Calu3 (cell line): ENCODE data around the gene PRELID1. TPM values are rescaled to one million over a fixed set of nuclear protein-coding genes. Genes with fewer than 3 reads are reported as not detected.

Experiments used
- BruUV-seq: library from RNA; stranded (reverse); fragments of 400-500 nt; replicated peaks from 2 replicates; lab custom pipeline; 2021; lab: Mats Ljungman, UMichigan
- CTCF ChIA-PET: fragments of 300-600 bp; sonication (Branson Sonifier 250); formaldehyde crosslinking; loops from one replicate; lab custom pipeline; 2022; ENCODE audit warnings: antibody characterized with exemption; lab: Charles Lee
- DNase-seq: peaks from one replicate; pipeline ENCODE4 v3.0.0; 2022
- H3K27ac Mint-ChIP-seq: one replicate; pipeline ENCODE4 v1.8.0; 2022; ENCODE audit warnings: mixed read lengths; ENCODE audit not compliant: unreplicated experiment
- H3K27me3 Mint-ChIP-seq: one replicate; pipeline ENCODE4 v1.8.0; 2022; ENCODE audit warnings: mixed read lengths; ENCODE audit not compliant: unreplicated experiment
- H3K36me3 Mint-ChIP-seq: one replicate; pipeline ENCODE4 v1.8.0; 2022; ENCODE audit warnings: mild to moderate bottlenecking, moderate library complexity, mixed read lengths; ENCODE audit not compliant: insufficient read depth, unreplicated experiment
- H3K4me1 Mint-ChIP-seq: one replicate; pipeline ENCODE4 v1.8.0; 2022; ENCODE audit warnings: mild to moderate bottlenecking, low read depth, mixed read lengths; ENCODE audit not compliant: unreplicated experiment
- H3K4me3 Mint-ChIP-seq: one replicate; pipeline ENCODE4 v1.8.0; 2022; ENCODE audit warnings: mild to moderate bottlenecking, low read depth, moderate library complexity, mixed read lengths; ENCODE audit not compliant: unreplicated experiment
- H3K9me3 Mint-ChIP-seq: one replicate; pipeline ENCODE4 v1.8.0; 2022; ENCODE audit warnings: low read depth, mixed read lengths; ENCODE audit not compliant: unreplicated experiment
- intact Hi-C: fragments of 100-400 bp; cut with micrococcal nuclease; formaldehyde crosslinking; loops from one replicate; pipeline ENCODE4 v1.10.0; 2022; ENCODE audit not compliant: unreplicated experiment
- total RNA-seq: library from RNA; stranded (reverse); gene quantifications from 2 replicates; pipeline ENCODE4 v1.2.3, GENCODE V29; 2022
- TF ChIP-seq, protein P1 (sequence below): fragments of 200-600 bp; IDR thresholded peaks from one replicate; pipeline ENCODE4 v1.8.0; 2022; ENCODE audit warnings: antibody characterized with exemption; ENCODE audit not compliant: unreplicated experiment

Gene PRELID1
- total RNA-seq, 1 experiment from 2014 or later: 217 TPM

DNA sequence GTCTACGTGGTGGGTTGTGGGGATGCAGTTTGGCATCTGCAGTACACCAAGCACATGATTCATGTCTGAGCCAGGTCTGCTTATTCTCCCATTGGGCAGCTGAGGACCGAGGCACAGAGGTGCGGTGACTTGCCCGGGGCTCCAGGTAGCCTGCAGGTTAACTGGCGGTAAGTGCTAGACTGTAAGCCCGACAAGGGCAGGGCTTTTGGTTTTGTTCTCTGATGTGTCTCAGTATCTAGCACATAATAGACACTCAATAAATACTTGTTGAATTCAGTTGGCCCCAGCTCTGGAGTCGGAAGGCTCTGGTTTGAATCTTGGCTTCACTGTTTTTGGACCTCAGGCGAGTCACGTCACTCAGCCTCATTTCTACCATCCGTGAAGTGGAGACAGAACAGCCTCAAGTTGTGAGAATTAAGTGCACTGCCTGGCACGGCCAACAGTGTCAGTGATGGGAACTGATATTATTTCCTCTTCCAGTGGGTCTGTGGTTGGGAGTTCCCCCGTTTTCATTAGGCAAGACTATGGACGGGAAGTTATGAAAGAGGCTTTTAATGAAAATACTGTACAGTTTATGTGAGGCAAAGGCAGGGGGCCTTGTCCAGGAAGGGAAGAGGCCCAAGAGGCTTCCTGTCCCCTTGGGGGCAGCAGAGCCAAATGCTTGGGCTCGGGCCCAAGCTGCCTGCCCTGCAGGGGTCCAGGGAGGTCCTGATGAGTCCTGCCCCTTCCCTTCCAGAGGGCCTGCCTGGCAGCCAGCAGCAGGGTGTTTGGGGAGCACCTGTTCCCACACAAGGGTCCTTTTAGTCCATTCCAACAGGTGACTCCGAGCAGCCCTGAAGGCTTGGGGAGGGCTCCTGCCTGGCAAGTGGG lies 3.3 kb downstream of the PRELID1 start:
- CTCF ChIA-PET: interaction anchor here (0.6 to 1.0 kb wide), 2 partner anchors 10 to 883 kb away, joined by 3 to 4 read pairs; no protein-coding TSS in a partner anchor
- no peaks in the 10 kb centered on the region for H3K9me3 Mint-ChIP-seq
- peaks cover 55% of the 10 kb centered on the region for H3K4me1 Mint-ChIP-seq
- TF ChIP-seq, protein P1, sequence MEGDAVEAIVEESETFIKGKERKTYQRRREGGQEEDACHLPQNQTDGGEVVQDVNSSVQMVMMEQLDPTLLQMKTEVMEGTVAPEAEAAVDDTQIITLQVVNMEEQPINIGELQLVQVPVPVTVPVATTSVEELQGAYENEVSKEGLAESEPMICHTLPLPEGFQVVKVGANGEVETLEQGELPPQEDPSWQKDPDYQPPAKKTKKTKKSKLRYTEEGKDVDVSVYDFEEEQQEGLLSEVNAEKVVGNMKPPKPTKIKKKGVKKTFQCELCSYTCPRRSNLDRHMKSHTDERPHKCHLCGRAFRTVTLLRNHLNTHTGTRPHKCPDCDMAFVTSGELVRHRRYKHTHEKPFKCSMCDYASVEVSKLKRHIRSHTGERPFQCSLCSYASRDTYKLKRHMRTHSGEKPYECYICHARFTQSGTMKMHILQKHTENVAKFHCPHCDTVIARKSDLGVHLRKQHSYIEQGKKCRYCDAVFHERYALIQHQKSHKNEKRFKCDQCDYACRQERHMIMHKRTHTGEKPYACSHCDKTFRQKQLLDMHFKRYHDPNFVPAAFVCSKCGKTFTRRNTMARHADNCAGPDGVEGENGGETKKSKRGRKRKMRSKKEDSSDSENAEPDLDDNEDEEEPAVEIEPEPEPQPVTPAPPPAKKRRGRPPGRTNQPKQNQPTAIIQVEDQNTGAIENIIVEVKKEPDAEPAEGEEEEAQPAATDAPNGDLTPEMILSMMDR: no peak
- peak overlapping the region; percentile 39 for H3K27ac Mint-ChIP-seq
- peaks cover 95% of the 10 kb centered on the region for H3K36me3 Mint-ChIP-seq
- no peak for DNase-seq
- intact Hi-C loops: no loop called here
- H3K27me3 Mint-ChIP-seq: no peaks in the 10 kb centered on the region
- BruUV-seq: no TSS peak
- no peak overlapping the region for H3K4me3 Mint-ChIP-seq

DNA sequence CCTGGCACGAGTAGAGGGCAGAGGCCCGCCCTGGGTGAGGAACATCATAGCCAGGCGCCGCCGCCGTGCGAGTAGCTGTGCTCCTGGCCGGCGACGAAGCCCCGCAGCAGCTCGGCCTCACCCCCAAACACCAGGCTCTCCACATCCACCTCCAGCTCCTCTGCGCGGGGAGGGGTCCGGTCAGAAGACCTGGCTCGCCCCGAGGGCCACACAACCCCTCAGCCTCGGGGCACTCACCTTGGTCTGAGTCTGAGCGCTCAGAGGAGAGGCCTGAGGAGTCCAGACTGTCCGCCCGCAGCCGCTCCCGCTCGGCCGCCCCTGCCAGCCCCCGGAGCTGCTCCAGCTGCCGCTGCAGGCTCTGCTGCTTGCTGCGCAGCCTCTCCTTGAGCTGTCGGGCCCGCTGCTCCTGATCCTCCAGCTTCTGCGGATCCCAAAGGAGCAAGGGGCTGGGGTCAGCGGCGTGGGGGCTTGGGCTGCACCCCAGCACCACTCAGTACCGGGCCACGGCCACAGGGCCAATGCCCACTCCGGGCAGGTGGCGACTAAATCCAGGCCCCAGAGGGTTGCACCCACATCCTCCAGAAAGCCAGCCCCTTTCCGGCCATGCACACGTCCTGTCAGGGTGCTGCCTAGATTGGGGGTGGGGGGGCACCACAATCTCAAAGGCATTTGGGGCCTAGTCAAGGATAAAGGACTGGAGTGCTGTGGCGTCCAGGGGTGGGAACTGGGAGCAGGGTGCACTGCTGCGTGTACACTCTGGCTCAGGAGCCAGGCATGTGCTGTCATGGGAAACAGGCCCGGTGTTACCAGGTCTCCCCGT lies 4.2 kb downstream of the PRELID1 start:
- Mint-ChIP-seq H3K36me3 (peaks cover 95% of the 10 kb centered on the region), H3K27ac (no peak overlapping the region), H3K4me1 (peaks cover 50% of the 10 kb centered on the region), H3K4me3 (no peak overlapping the region), H3K9me3 (no peaks in the 10 kb centered on the region), H3K27me3 (no peaks in the 10 kb centered on the region)
- DNase-seq: no peak
- TF ChIP-seq, protein P1: no peak
- no TSS peak for BruUV-seq
- intact Hi-C loops: no loop called here
- CTCF ChIA-PET: interaction anchor here (1.0 kb wide), 1 partner anchor 11 kb away, joined by 4 read pairs; no protein-coding TSS in a partner anchor

DNA sequence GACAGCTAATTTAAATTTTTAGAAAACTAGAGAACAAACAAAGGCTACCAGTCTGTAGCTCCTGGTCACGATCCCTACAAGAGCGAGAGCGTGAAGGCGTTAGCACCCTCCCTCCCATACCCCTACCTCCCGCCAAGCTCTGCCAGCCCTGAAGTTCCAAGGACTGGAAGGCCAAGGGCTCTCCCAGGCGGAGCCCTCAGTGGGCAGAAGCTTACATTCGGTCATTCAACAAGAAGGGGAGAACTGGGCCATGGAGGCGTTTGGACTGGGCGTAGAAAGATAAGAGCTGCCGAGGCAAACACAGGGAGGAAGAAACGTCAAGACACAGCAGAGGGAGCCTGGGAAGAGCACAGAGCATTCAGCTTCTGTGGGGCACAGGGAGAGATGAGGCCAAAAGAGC lies 5.1 kb downstream of the PRELID1 start:
- TF ChIP-seq, protein P1: no peak
- CTCF ChIA-PET: interaction anchor here (1.9 to 2.5 kb wide), 3 partner anchors 53 to 146 kb away, joined by 4 to 19 read pairs (median 6); no protein-coding TSS in a partner anchor
- Mint-ChIP-seq H3K9me3 (no peaks in the 10 kb centered on the region), H3K4me1 (peaks cover 55% of the 10 kb centered on the region), H3K4me3 (no peak overlapping the region), H3K27me3 (no peaks in the 10 kb centered on the region), H3K27ac (no peak overlapping the region), H3K36me3 (peaks cover 86% of the 10 kb centered on the region)
- BruUV-seq: no TSS peak
- intact Hi-C loops: no loop called here
- DNase-seq: no peak
